ENCODE results near the gene TRIM31.

Gene TRIM31

GRCh38 chr6:30075790-30076732 lies 36.8 kb downstream of the TRIM31 start:
- no peak for DNase-seq (ENCODE audit: low read depth)

- no peak for DNase-seq (ENCODE audit: low read depth)
Measured at GRCh38 chr6:30075094-30075789, 37.6 kb downstream of the TRIM31 start, which contains the start of gene RNF39. Gene RNF39 (minus strand): TSS chr6:30075769. CDS start chr6:30075585, 184 bp downstream.

DNA sequence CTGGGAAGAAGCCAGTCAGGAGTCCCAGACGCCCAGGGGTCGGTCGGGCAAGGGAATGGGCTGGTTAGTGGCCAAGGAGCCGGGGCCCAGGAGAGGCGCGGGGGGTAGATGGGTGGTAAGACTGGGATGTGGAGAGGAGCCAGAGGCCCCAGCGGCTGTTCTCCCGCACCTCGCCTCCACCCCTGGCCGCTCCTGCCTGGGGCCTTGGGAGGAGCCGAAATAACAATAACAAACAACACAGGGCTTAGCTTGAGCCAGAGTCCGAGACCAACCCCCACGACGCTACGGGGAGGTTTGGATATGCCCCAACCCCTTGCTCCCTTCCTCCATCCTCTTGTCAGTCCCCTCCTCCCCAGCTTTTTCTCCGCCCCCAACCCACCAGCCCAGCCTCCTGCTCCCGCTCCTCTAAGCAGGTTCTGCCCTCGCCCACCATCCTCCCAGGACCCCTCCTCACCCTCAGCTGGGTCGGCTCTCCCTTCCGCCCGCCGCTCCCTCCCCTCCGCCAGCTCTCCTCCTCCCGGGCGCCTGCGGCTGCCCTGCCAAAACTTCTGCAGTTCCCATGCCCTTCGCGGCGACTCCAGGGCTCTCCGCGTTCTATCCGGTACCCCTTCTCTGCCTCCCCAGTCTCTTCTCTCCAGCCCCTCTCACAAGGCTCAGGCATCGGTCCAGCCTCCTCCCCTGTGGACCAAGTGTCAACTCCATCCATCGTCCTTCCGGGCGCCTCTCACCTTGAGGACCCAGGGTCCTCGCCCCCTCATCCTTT lies 38.4 kb downstream of the TRIM31 start:
- DNase-seq (ENCODE audit: low read depth) = no peak

- DNase-seq (ENCODE audit: low read depth) = no peak
Measured at GRCh38 chr6:30073489-30074235, 39.2 kb downstream of the TRIM31 start.

DNA sequence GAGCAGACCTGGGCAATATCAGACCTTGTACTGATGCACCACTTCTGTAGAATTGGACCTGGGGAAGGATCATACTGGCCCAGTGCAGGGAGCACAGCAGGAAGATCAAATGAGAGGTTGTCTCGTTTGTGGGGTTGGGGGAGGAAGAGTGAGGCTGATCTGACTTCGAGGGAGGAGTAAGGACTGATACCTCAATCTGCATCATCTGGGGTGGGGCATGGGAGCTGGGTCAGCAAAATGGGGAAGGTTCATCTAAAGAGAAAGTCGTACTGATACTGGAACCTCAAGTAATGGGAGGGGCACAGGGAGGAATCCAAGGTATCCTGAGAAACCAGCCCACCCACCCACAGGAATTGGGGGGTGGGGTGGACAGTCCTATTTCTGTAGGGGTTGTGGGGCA lies 41.0 kb downstream of the TRIM31 start:
- DNase-seq (ENCODE audit: low read depth) = no peak

DNA sequence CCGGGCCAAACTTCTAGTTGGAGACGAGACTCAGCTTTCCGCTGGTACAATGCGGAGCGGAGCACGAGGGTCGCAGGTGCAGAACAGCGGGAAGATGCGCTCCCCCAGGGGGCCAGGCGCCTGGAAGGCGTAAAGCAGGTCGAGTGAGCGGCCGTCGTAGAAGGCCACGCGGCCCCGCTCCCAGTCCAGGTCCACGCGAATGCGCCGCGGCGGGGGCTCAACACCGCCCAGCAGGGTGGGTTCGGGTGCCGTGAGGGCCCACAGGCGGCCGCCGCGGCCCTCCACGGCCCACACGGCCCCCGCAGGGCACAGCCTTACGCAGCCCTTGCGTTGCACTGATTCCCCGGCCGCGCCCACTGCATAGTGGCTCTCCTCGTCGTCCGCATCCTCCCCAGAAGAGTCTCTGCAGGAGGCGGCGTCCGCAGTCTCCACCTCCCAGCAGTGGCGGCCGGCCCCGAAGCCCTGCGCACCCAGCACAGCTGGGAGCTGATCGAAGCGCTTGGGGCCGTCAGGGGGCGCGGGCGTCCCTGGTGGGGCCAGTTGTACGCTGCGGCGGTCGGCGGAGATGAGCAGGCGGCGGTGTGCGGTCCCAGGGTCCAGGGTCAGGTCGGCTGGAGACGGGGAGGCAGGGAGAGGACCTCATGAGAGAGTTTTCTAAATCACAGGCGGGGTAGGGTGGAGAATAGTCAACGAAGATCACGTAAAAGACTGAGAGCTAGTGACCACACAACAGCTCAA lies 41.6 kb downstream of the TRIM31 start:
- no peak for DNase-seq (ENCODE audit: low read depth)

DNA sequence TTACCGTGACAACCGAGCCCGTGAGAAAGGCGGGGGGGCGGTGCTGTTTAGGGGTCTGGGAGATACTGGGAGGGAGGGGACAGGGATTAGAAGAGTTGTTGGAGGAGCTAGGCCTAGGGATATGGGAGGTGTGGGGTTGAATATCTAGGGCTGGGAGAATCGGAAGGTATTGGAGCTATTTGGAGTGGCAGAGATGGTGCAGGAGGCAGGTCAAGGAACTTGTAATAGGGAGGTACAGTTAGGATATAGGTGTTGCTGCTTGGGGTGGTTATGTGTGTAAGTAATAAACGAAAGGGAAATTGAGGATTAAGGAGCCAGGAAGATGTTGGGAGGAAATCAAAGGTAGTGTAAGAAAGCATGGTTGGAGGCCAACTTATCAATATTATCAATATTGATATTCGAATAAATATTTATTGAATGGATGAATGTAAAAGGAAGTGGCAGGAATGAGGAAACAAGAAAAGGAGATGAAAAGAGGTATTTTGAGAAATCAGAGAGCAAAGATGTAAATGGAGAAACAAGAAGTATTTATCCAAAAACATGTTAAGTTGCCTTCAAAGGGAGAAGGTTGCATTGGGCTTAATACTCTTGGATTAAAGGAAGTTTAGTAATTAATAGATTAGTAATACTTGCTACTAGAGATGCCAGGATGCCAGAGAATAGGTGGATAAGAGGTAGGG lies 45.3 kb downstream of the TRIM31 start:
- DNase-seq (ENCODE audit: low read depth) = no peak

- DNase-seq (ENCODE audit: low read depth) = peak; percentile 97
Measured at GRCh38 chr6:30066577-30067459, 46.1 kb downstream of the TRIM31 start, which contains the start of gene PPP1R11. Gene PPP1R11 (plus strand): TSS chr6:30067198. CDS start chr6:30067411, 213 bp downstream.

DNA sequence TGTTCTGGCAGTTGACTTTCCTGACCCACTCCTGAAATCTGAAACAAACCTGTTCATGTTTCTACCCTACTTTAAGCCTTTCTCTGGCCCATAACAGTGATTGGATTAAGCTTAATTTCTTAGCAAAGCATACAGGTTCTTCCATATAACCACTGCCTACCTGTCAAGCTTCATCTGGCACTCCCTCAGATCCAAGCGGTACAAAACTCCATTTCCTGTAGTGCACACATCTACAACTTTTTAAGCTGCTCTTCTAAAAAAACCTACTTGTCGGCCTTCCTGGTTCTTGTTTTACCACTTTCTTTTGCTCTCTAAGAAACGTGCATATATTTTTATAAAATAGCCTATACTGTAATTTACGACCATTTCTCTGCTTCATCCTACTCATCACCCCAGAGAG lies 46.8 kb downstream of the TRIM31 start:
- DNase-seq (ENCODE audit: low read depth) = no peak

GRCh38 chr6:30063315-30063714 lies 49.6 kb downstream of the TRIM31 start:
- DNase-seq (ENCODE audit: low read depth) = no peak

GRCh38 chr6:30062471-30063178 lies 50.3 kb downstream of the TRIM31 start:
- DNase-seq (ENCODE audit: low read depth) = no peak

DNA sequence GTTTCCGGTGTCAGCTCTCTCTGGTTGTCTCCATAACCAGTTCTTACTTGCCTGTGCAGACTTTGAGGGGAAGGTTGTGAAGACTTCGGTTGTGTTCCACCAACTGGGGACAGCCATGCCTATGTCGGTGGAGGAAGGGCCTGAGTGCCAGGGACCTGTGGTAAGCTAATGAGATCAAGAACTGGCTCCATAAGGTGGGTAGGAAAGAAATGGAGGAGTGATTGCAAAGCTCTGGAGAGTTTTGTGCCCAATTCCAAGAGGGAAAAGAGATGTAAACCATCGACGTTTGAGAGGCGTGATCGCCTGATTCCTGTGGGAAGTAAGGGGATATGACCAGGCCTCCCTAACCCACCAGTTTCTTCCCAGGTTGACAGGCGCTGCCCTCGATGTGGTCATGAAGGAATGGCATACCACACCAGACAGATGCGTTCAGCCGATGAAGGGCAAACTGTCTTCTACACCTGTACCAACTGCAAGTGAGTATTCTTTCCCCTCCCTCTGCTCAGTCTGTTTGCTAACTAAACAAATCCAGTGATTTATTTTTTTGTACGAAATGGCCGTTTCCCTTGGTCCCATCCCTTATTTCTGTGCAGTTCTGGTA lies 50.9 kb downstream of the TRIM31 start:
- no peak for DNase-seq (ENCODE audit: low read depth)

DNA sequence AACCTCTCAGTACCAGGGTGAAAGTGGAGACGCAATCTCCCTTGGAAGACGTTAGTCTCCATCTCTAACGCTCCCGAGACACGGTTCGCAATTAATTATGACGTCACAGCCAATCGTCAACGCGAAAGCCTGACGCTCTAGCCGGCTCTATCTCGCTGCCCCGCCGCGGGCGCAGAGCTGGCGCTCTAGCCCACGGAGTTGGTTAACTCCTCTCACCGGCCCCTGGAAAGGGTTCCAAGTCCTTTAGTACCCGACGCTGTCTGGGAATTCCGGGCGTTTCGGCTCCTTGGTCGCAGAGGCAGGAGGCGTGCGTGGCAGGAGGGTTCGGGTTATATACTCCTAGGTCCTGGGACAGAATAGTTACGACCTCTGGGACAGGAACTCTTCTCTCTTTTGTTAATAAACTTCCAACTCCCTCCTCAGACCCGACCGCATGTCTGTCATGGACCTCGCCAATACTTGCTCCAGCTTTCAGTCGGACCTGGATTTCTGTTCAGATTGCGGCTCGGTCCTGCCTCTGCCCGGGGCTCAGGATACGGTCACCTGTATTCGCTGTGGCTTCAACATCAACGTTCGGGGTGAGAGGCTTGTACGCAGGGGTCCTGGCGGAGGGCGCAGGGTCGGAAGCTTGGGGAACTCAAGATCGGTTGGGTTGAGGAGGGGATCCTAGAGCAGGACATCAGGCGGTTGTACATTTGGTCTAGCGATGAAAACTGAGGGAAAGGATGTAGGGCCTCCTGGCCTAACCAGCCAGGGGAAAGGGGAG lies 51.6 kb downstream of the TRIM31 start, which contains the start of gene POLR1H:
Gene POLR1H, plus strand, starts transcription at position 174 of the 766 bp plus-strand sequence. Its CDS starts 260 bp downstream, at position 434.
- DNase-seq (ENCODE audit: low read depth) = peak; percentile 76

GRCh38 chr6:30060606-30061091 lies 52.2 kb downstream of the TRIM31 start:
- DNase-seq (ENCODE audit: low read depth) = no peak

GRCh38 chr6:30055513-30055912 lies 57.4 kb downstream of the TRIM31 start:
- no peak for DNase-seq (ENCODE audit: low read depth)

DNA sequence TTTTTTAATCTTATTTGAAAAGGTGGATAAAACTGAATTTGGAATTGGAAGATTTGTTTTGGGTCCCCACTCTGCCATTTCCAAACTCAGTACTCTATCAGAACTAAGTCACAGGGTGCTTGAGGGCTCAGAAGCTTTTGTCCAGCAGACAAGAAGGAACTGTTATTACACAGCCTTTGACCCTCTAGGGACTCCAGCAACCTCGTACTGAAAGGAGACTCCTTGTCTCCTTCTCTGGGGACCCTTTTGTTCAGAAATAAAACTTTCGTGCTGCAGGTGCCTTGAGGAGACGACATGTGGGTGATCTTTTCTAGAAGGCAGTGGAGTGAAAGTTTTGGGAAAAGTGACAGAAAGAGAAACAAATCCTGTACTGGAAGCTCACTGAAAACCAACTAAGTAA lies 59.2 kb downstream of the TRIM31 start:
- DNase-seq (ENCODE audit: low read depth) = no peak

Data from stimulated activated CD8-positive, alpha-beta memory T cell treated with anti-CD3 and anti-CD28 coated beads, Interleukin-12 subunit alpha, Interleukin-12 subunit beta, amount 100 ng/mL, for 4 hours (primary cell).